Smooth muscle cell of bladder (primary cell): ENCODE data around the gene OR5A1. TPM values are rescaled to one million over a fixed set of nuclear protein-coding genes. Genes with fewer than 3 reads are reported as not detected.

Experiments
- total RNA-seq: library from RNA; depleted of rRNA; stranded (reverse); fragments of >200 nt; gene quantifications from 2 replicates; pipeline ENCODE4 v1.2.3, GENCODE V29; 2014

OR5A1 gene
- not detected in 2 replicates for total RNA-seq

GRCh38 chr11:59436169-59436568 lies at the start of gene OR5A1:
OR5A1 (plus strand) TSS chr11:59436469; CDS start chr11:59443169, 6,700 bp downstream.

GRCh38 chr11:59426361-59427067 lies 9.8 kb upstream of the OR5A1 start, which contains the start of gene OR5A2:
OR5A2 (minus strand) TSS chr11:59426413; CDS start chr11:59422953, 3,460 bp downstream.

GRCh38 chr11:59456661-59457060 lies 20.4 kb downstream of the OR5A1 start, which contains the start of gene OR4D6:
OR4D6 (plus strand) TSS chr11:59456961; CDS start chr11:59456961, 0 bp downstream.

GRCh38 chr11:59473015-59473414 lies 36.7 kb downstream of the OR5A1 start, which contains the start of gene OR4D10:
OR4D10 (plus strand) TSS chr11:59473315; CDS start chr11:59477430, 4,115 bp downstream.

Other genes with a start within 250 kb of the OR5A1 start
- gene MPEG1, start 223.5 kb upstream of the OR5A1 start, total RNA-seq = not detected in 2 replicates
- gene OR5AN1, start 77.6 kb upstream of the OR5A1 start, total RNA-seq = not detected in 2 replicates
- gene OR5A2, start 10.1 kb upstream of the OR5A1 start, total RNA-seq = not detected in 2 replicates
- not detected in 2 replicates for gene OR4D6, start 20.5 kb downstream of the OR5A1 start, total RNA-seq
- gene OR4D10, start 36.8 kb downstream of the OR5A1 start, total RNA-seq = not detected in 2 replicates
- gene OR4D11, start 67.1 kb downstream of the OR5A1 start, total RNA-seq = not detected in 2 replicates
- not detected in 2 replicates for gene OR4D9, start 75.1 kb downstream of the OR5A1 start, total RNA-seq
- gene OSBP, start 179.3 kb downstream of the OR5A1 start, total RNA-seq = 27.6 and 29.7 TPM in 2 replicates
- gene PATL1, start 232.6 kb downstream of the OR5A1 start, total RNA-seq = 4.1 and 5.3 TPM in 2 replicates